Epithelial cell of proximal tubule (primary cell): ENCODE measurements around the gene KANSL1. TPM values are rescaled to one million over a fixed set of nuclear protein-coding genes. Genes with fewer than 3 reads are reported as not detected.

Experiments
- DNase-seq: peaks from one replicate; pipeline ENCODE4 v3.0.0-alpha.2; 2011; ENCODE audit warnings: low read depth
- H3K4me3 ChIP-seq: 2 replicates; pipeline ENCODE4 v1.5.1; 2011; ENCODE audit warnings: low read depth, mild to moderate bottlenecking, low read length
- total RNA-seq: library from RNA; depleted of rRNA; stranded (reverse); fragments of >200 nt; gene quantifications from 2 replicates; pipeline ENCODE4 v1.2.3, GENCODE V29; 2015
- TF ChIP-seq, protein P1 (sequence below): conservative IDR thresholded peaks from 2 replicates; pipeline ENCODE4 v1.5.1; 2012; ENCODE audit warnings: low read depth, mild to moderate bottlenecking, low read length

KANSL1 gene
- total RNA-seq, 1 donor from 2014 or later, result 33.2 TPM

- H3K4me3 ChIP-seq, result no peak overlapping the region
- DNase-seq, result no peak
- TF ChIP-seq, protein P1, sequence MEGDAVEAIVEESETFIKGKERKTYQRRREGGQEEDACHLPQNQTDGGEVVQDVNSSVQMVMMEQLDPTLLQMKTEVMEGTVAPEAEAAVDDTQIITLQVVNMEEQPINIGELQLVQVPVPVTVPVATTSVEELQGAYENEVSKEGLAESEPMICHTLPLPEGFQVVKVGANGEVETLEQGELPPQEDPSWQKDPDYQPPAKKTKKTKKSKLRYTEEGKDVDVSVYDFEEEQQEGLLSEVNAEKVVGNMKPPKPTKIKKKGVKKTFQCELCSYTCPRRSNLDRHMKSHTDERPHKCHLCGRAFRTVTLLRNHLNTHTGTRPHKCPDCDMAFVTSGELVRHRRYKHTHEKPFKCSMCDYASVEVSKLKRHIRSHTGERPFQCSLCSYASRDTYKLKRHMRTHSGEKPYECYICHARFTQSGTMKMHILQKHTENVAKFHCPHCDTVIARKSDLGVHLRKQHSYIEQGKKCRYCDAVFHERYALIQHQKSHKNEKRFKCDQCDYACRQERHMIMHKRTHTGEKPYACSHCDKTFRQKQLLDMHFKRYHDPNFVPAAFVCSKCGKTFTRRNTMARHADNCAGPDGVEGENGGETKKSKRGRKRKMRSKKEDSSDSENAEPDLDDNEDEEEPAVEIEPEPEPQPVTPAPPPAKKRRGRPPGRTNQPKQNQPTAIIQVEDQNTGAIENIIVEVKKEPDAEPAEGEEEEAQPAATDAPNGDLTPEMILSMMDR, result no peak
Measured at GRCh38 chr17:45985447-45985846, 207.8 kb downstream of the KANSL1 start.

DNA sequence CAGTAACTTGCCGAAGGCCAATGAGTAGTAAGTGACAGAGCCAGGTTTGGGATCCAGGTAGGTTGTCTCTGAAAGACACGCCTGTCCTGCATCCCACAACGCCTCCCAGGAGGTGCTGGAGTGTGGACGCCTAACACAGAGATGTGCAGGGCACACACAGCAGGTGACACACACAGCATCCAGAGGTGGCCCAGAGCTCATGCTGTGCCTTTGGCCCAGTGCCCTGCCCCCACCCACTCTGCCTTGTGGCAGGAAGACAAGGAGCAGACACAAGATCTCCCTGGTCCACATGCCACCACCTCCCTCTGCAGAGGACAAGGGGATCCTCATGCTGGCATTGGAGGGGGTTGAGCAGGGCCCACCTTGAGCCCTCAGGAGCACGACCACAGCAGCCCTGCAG is 208.9 kb downstream of the KANSL1 start:
- DNase-seq, result no peak
- no peak overlapping the region for H3K4me3 ChIP-seq
- TF ChIP-seq, protein P1, result no peak

DNA sequence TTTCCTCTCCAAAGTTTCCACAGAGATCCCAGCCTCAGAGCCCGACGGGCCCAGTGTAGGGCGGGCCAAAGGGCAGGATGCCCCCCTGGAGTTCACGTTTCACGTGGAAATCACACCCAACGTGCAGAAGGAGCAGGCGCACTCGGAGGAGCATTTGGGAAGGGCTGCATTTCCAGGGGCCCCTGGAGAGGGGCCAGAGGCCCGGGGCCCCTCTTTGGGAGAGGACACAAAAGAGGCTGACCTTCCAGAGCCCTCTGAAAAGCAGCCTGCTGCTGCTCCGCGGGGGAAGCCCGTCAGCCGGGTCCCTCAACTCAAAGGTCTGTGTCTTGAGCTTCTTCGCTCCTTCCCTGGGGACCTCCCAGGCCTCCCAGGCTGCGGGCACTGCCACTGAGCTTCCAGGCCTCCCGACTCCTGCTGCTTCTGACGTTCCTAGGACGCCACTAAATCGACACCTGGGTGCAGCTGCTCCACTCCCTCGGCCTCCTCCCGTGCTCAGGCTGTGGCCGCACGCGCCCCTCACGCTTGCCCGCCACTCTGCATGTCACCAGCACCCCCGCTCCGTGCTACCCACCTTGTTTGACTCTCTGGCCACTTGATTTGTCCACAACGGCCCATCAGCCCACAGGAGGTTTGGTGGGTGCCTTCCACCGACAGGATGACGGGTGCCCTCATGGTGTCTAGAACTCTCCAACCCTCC is 209.5 kb downstream of the KANSL1 start:
- H3K4me3 ChIP-seq, result no peak overlapping the region
- TF ChIP-seq, protein P1, result no peak
- DNase-seq, result no peak

- no peak overlapping the region for H3K4me3 ChIP-seq
- DNase-seq, result no peak
- TF ChIP-seq, protein P1, result no peak
Measured at GRCh38 chr17:45982791-45983613, 210.2 kb downstream of the KANSL1 start.

GRCh38 chr17:45981306-45981705 is 211.9 kb downstream of the KANSL1 start:
- no peak for DNase-seq
- TF ChIP-seq, protein P1, result no peak

DNA sequence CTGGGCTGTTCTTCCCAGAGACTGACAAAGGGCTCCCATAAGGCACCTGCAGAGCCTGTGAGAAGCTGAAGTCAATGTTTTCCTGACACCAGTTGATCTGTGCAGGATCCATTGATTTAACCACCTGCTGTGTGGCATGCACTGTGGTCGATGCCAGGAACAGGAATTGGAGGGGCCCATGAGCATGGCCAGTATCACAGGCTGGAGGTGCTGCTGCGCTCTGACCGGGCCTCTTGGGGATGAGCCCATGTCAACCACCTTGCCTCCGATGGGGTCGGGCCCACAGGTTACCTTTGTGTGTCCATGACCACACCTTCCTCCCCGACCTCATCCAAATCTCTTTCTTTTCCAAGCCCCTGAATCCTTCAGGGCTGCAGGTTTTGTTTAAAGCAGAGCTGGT is 212.4 kb downstream of the KANSL1 start:
- DNase-seq, result no peak
- no peak overlapping the region for H3K4me3 ChIP-seq
- TF ChIP-seq, protein P1, result no peak

More at GRCh38 chr17:45981306-45981705, 211.9 kb downstream of the KANSL1 start:
- no peak overlapping the region for H3K4me3 ChIP-seq

Other genes starting within 250 kb of the KANSL1 start
- not detected in 2 replicates for gene STH, start 194.2 kb downstream of the KANSL1 start, total RNA-seq
- 0.51 and 2.4 TPM in 2 replicates for gene LRRC37A, start 101.7 kb upstream of the KANSL1 start, total RNA-seq
- gene ARL17B, start 168.3 kb upstream of the KANSL1 start, total RNA-seq, result 10.2 and 10.3 TPM in 2 replicates